ENCODE data around the gene HES4.
"Not testable (repeated sequence)": the region's sequence is repeated elsewhere in the genome, so short reads cannot be mapped to it uniquely, and the experiment has no call there.

Gene HES4

DNA sequence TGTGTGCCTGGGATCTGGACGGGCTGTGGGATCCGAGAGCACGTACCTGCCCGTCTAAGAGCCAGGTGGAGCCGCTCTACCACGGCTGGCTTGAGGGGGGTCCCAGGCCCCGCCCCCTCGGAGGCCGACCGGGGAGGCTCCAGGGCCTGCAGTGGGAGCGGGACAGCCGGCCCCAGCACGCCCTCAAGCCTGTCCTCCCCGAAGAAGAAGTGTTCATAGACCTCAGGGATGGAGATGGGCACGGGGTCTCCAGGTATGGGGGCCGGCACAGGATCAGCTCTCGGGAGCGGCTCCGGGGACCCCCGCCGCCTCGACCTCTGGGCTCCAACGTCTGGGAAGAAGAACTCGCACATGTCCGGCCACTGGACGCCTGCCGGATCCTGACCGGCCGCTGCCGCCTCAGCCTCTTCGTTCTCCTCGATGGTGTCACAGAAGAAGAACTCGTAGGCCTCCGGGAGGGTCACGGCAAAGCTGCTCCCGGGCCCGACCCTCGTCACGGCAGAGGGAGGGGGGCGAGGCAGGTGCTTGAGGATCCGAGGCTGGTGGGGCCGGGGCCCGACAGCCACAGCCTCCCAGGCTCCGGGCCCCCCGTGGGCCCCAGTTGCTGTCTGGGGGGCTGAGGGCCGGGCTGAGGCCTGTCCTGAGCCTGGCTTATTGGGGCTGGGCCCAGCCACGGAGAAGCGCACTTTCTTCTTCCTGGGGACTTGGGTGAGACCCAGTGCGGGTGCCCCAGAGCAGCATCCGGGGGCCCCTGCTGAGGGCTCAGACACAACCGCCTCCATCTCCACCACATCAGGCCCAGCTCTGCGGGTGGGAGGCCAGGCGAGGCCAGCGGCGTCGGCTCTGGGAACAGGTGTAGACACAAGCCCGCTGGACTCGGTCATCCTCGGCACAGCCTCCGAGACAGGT lies 20.8 kb downstream of the HES4 start:
- Histone ChIP-seq H3K4me3 (ENCODE audit: low read length) (no peak overlapping the region), H4K20me1 (ENCODE audit: insufficient read depth, low read length) (no peaks in the 10 kb centered on the region), H2AFZ (ENCODE audit: low read length) (no peak overlapping the region), H3F3A (ENCODE audit: insufficient read depth, low read length) (no peaks in the 10 kb centered on the region), H3K9me3 (replicated peaks; ENCODE audit: insufficient read depth, low read length) (no peaks in the 10 kb centered on the region), H3K4me1 (ENCODE audit: low read length) (peaks cover 6% of the 10 kb centered on the region; the same call in 1 of the 2 replicates), H3K4me2 (ENCODE audit: low read depth, low read length) (no peak overlapping the region), H3K27ac (ENCODE audit: low read length) (no peak overlapping the region), H3K9me2 (replicated peaks; ENCODE audit: insufficient read depth, low read length) (no peaks in the 10 kb centered on the region), H3K27me3 (replicated peaks; ENCODE audit: insufficient read depth, low read length) (peaks cover 67% of the 10 kb centered on the region), H3K36me3 (replicated peaks; ENCODE audit: insufficient read depth, low read length) (no peaks in the 10 kb centered on the region), H3K79me2 (ENCODE audit: low read length) (no peaks in the 10 kb centered on the region), H3K9ac (ENCODE audit: low read length) (no peak overlapping the region)
- TF ChIP-seq EZH2 (optimal IDR thresholded peaks at IDR 0.05; ENCODE audit: low read depth, low read length) = peak; percentile 45
- TF ChIP-seq, protein P1, sequence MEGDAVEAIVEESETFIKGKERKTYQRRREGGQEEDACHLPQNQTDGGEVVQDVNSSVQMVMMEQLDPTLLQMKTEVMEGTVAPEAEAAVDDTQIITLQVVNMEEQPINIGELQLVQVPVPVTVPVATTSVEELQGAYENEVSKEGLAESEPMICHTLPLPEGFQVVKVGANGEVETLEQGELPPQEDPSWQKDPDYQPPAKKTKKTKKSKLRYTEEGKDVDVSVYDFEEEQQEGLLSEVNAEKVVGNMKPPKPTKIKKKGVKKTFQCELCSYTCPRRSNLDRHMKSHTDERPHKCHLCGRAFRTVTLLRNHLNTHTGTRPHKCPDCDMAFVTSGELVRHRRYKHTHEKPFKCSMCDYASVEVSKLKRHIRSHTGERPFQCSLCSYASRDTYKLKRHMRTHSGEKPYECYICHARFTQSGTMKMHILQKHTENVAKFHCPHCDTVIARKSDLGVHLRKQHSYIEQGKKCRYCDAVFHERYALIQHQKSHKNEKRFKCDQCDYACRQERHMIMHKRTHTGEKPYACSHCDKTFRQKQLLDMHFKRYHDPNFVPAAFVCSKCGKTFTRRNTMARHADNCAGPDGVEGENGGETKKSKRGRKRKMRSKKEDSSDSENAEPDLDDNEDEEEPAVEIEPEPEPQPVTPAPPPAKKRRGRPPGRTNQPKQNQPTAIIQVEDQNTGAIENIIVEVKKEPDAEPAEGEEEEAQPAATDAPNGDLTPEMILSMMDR (IDR thresholded peaks at IDR 0.05; ENCODE audit: low read length) = no peak
- no peak for DNase-seq

DNA sequence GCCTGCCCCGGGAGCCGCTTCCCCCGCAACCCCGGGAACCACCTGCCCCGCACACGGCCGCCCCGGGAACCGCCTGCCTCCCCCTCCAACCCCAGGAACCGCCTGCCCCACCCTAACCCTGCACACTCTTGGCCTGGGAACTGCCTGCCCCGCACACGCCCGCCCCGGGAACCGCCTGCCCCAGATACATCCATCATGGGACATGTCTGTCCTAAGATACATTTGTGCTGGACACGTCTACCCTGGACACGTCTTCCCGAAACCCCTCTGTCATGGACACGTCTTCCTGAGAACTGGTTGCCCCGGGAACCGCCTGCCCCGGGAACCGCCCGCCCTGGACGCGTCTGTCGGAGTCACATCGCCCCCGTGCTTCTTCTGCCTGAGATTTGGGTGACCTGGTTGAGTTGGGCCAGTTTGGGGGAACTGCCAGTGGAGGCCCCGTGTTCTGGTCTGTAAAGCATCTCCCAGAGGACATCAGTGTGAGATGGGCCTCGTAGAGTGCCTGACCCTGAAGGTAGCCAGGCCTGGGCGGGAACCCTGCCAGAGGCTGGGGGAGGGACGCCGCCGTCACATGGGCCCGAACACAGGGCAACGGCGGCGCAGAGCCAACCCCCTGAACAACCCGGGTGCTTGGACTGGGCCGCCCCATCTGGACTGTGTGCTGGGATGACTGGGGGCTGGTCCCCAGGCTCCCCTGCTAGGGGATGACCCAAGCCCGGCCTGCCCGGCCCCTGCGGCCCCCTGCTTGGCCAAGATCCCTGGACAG lies 21.6 kb downstream of the HES4 start:
- Histone ChIP-seq H3K27ac (ENCODE audit: low read length) (no peak overlapping the region), H3K4me1 (ENCODE audit: low read length) (peaks cover 6% of the 10 kb centered on the region; the same call in 1 of the 2 replicates), H3K9me3 (replicated peaks; ENCODE audit: insufficient read depth, low read length) (no peaks in the 10 kb centered on the region), H3K79me2 (ENCODE audit: low read length) (no peaks in the 10 kb centered on the region), H3K36me3 (replicated peaks; ENCODE audit: insufficient read depth, low read length) (no peaks in the 10 kb centered on the region), H3F3A (ENCODE audit: insufficient read depth, low read length) (no peaks in the 10 kb centered on the region), H2AFZ (ENCODE audit: low read length) (no peak overlapping the region), H3K4me2 (ENCODE audit: low read depth, low read length) (no peak overlapping the region), H4K20me1 (ENCODE audit: insufficient read depth, low read length) (no peaks in the 10 kb centered on the region), H3K9ac (ENCODE audit: low read length) (no peak overlapping the region), H3K27me3 (replicated peaks; ENCODE audit: insufficient read depth, low read length) (peaks cover 66% of the 10 kb centered on the region), H3K4me3 (ENCODE audit: low read length) (no peak overlapping the region), H3K9me2 (replicated peaks; ENCODE audit: insufficient read depth, low read length) (no peaks in the 10 kb centered on the region)
- no peak for DNase-seq
- TF ChIP-seq, protein P1 (IDR thresholded peaks at IDR 0.05; ENCODE audit: low read length) = no peak
- TF ChIP-seq EZH2 (optimal IDR thresholded peaks at IDR 0.05; ENCODE audit: low read depth, low read length) (no peak), EZH2phosphoT487 (IDR thresholded peaks at IDR 0.05; ENCODE audit: low read length) (no peak)

DNA sequence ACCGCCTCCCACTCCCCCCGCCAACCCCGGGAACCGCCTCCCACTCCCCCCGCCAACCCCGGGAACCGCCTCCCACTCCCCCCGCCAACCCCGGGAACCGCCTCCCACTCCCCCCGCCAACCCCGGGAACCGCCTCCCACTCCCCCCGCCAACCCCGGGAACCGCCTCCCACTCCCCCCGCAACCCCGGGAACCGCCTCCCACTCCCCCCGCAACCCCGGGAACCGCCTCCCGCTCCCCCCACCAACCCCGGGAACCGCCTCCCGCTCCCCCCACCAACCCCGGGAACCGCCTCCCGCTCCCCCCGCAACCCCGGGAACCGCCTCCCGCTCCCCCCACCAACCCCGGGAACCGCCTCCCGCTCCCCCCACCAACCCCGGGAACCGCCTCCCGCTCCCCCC lies 23.1 kb downstream of the HES4 start:
- not testable (repeated sequence) for H3K9ac ChIP-seq (ENCODE audit: low read length); H3K9me3 ChIP-seq (replicated peaks; ENCODE audit: insufficient read depth, low read length); H3K36me3 ChIP-seq (replicated peaks; ENCODE audit: insufficient read depth, low read length); H4K20me1 ChIP-seq (ENCODE audit: insufficient read depth, low read length); H3K9me2 ChIP-seq (replicated peaks; ENCODE audit: insufficient read depth, low read length); H3F3A ChIP-seq (ENCODE audit: insufficient read depth, low read length); H3K27ac ChIP-seq (ENCODE audit: low read length); H3K4me1 ChIP-seq (ENCODE audit: low read length); DNase-seq; H2AFZ ChIP-seq (ENCODE audit: low read length); H3K79me2 ChIP-seq (ENCODE audit: low read length); H3K4me3 ChIP-seq (ENCODE audit: low read length); H3K4me2 ChIP-seq (ENCODE audit: low read depth, low read length)
- H3K27me3 ChIP-seq (replicated peaks; ENCODE audit: insufficient read depth, low read length) = peaks cover 52% of the 10 kb centered on the region

All from MM.1S (cell line).